Measurements from ENCODE around the gene NEUROG2.
A peak's percentile ranks its signal among the peaks of the same experiment; 100 is the strongest.
"Not testable (repeated sequence)": the region's sequence is repeated elsewhere in the genome, so short reads cannot be mapped to it uniquely, and the experiment has no call there.

NEUROG2 gene

GRCh38 chr4:112516066-112516470, at the start of gene NEUROG2:
TSS of gene NEUROG2 (minus strand) at chr4:112516180. CDS start at chr4:112515475, 705 bp downstream.
- Mint-ChIP-seq H3K27ac (no peak within 1 kb of the TSS), H3K4me1 (ENCODE audit: low read depth) (peaks cover 50% of the 10 kb centered on the region), H3K9me3 (ENCODE audit: low read depth) (peaks cover 14% of the 10 kb centered on the region), H3K36me3 (peaks cover 3% of the 10 kb centered on the region), H3K4me3 (peak within 1 kb of the TSS; percentile 92), H3K27me3 (peaks cover 75% of the 10 kb centered on the region)

GRCh38 chr4:112564706-112565270, 48.8 kb upstream of the NEUROG2 start:
- peaks cover 14% of the 10 kb centered on the region for H3K36me3 Mint-ChIP-seq
- no peaks in the 10 kb centered on the region for H3K9me3 Mint-ChIP-seq (ENCODE audit: low read depth)
- H3K4me3 Mint-ChIP-seq, result no peak overlapping the region
- H3K27me3 Mint-ChIP-seq, result no peaks in the 10 kb centered on the region
- no peak overlapping the region for H3K27ac Mint-ChIP-seq
- no peaks in the 10 kb centered on the region for H3K4me1 Mint-ChIP-seq (ENCODE audit: low read depth)

GRCh38 chr4:112563431-112564200, 47.6 kb upstream of the NEUROG2 start:
- H3K4me1 Mint-ChIP-seq (ENCODE audit: low read depth), result no peaks in the 10 kb centered on the region
- H3K27ac Mint-ChIP-seq, result no peak overlapping the region
- peaks cover 18% of the 10 kb centered on the region for H3K36me3 Mint-ChIP-seq
- no peaks in the 10 kb centered on the region for H3K27me3 Mint-ChIP-seq
- H3K4me3 Mint-ChIP-seq, result no peak overlapping the region
- no peaks in the 10 kb centered on the region for H3K9me3 Mint-ChIP-seq (ENCODE audit: low read depth)

- Mint-ChIP-seq H3K4me1 (ENCODE audit: low read depth) (no peaks in the 10 kb centered on the region), H3K9me3 (ENCODE audit: low read depth) (no peaks in the 10 kb centered on the region), H3K36me3 (peaks cover 18% of the 10 kb centered on the region), H3K27me3 (no peaks in the 10 kb centered on the region), H3K4me3 (no peak overlapping the region), H3K27ac (no peak overlapping the region)
Measured at GRCh38 chr4:112562254-112562879, 46.4 kb upstream of the NEUROG2 start.

GRCh38 chr4:112560084-112560483, 44.1 kb upstream of the NEUROG2 start:
- Mint-ChIP-seq H3K4me3 (no peak overlapping the region), H3K27me3 (no peaks in the 10 kb centered on the region), H3K36me3 (peaks cover 20% of the 10 kb centered on the region), H3K27ac (no peak overlapping the region), H3K4me1 (ENCODE audit: low read depth) (no peaks in the 10 kb centered on the region), H3K9me3 (ENCODE audit: low read depth) (no peaks in the 10 kb centered on the region)

- no peak overlapping the region for H3K27ac Mint-ChIP-seq
- H3K27me3 Mint-ChIP-seq, result no peaks in the 10 kb centered on the region
- no peaks in the 10 kb centered on the region for H3K9me3 Mint-ChIP-seq (ENCODE audit: low read depth)
- no peak overlapping the region for H3K4me3 Mint-ChIP-seq
- H3K36me3 Mint-ChIP-seq, result peaks cover 25% of the 10 kb centered on the region
- no peaks in the 10 kb centered on the region for H3K4me1 Mint-ChIP-seq (ENCODE audit: low read depth)
Measured at GRCh38 chr4:112559053-112559452, 43.1 kb upstream of the NEUROG2 start.

GRCh38 chr4:112557676-112558411, 41.9 kb upstream of the NEUROG2 start:
- H3K9me3 Mint-ChIP-seq (ENCODE audit: low read depth), result no peaks in the 10 kb centered on the region
- no peaks in the 10 kb centered on the region for H3K27me3 Mint-ChIP-seq
- no peak overlapping the region for H3K27ac Mint-ChIP-seq
- H3K4me1 Mint-ChIP-seq (ENCODE audit: low read depth), result no peaks in the 10 kb centered on the region
- H3K4me3 Mint-ChIP-seq, result no peak overlapping the region
- peaks cover 25% of the 10 kb centered on the region for H3K36me3 Mint-ChIP-seq

GRCh38 chr4:112554271-112554670, 38.3 kb upstream of the NEUROG2 start:
- not testable (repeated sequence) for H3K4me1 Mint-ChIP-seq (ENCODE audit: low read depth); H3K4me3 Mint-ChIP-seq; H3K36me3 Mint-ChIP-seq; H3K9me3 Mint-ChIP-seq (ENCODE audit: low read depth); H3K27ac Mint-ChIP-seq; H3K27me3 Mint-ChIP-seq

- no peak overlapping the region for H3K4me3 Mint-ChIP-seq
- H3K27ac Mint-ChIP-seq, result no peak overlapping the region
- H3K36me3 Mint-ChIP-seq, result peaks cover 7% of the 10 kb centered on the region
- no peaks in the 10 kb centered on the region for H3K4me1 Mint-ChIP-seq (ENCODE audit: low read depth)
- no peaks in the 10 kb centered on the region for H3K27me3 Mint-ChIP-seq
- no peaks in the 10 kb centered on the region for H3K9me3 Mint-ChIP-seq (ENCODE audit: low read depth)
Measured at GRCh38 chr4:112552668-112553067, 36.7 kb upstream of the NEUROG2 start.

- H3K9me3 Mint-ChIP-seq (ENCODE audit: low read depth), result no peaks in the 10 kb centered on the region
- peaks cover 7% of the 10 kb centered on the region for H3K36me3 Mint-ChIP-seq
- no peaks in the 10 kb centered on the region for H3K4me1 Mint-ChIP-seq (ENCODE audit: low read depth)
Measured at GRCh38 chr4:112550728-112551127, 34.7 kb upstream of the NEUROG2 start.

GRCh38 chr4:112546476-112546875, 30.5 kb upstream of the NEUROG2 start:
- H3K36me3 Mint-ChIP-seq, result peaks cover 3% of the 10 kb centered on the region
- H3K27me3 Mint-ChIP-seq, result no peaks in the 10 kb centered on the region
- no peak overlapping the region for H3K4me3 Mint-ChIP-seq
- H3K9me3 Mint-ChIP-seq (ENCODE audit: low read depth), result no peaks in the 10 kb centered on the region
- no peaks in the 10 kb centered on the region for H3K4me1 Mint-ChIP-seq (ENCODE audit: low read depth)
- H3K27ac Mint-ChIP-seq, result no peak overlapping the region

More at GRCh38 chr4:112550728-112551127, 34.7 kb upstream of the NEUROG2 start:
- Mint-ChIP-seq H3K4me3 (no peak overlapping the region), H3K27me3 (no peaks in the 10 kb centered on the region), H3K27ac (no peak overlapping the region)

GRCh38 chr4:112545346-112545745, 29.4 kb upstream of the NEUROG2 start:
- Mint-ChIP-seq H3K27ac (no peak overlapping the region), H3K27me3 (no peaks in the 10 kb centered on the region), H3K4me1 (ENCODE audit: low read depth) (no peaks in the 10 kb centered on the region), H3K9me3 (ENCODE audit: low read depth) (no peaks in the 10 kb centered on the region), H3K36me3 (peaks cover 3% of the 10 kb centered on the region), H3K4me3 (no peak overlapping the region)

- Mint-ChIP-seq H3K27ac (no peak overlapping the region), H3K9me3 (ENCODE audit: low read depth) (no peaks in the 10 kb centered on the region), H3K27me3 (no peaks in the 10 kb centered on the region), H3K4me3 (no peak overlapping the region), H3K4me1 (ENCODE audit: low read depth) (no peaks in the 10 kb centered on the region), H3K36me3 (peaks cover 6% of the 10 kb centered on the region)
Measured at GRCh38 chr4:112540695-112541094, 24.7 kb upstream of the NEUROG2 start.

GRCh38 chr4:112536123-112536522, 20.1 kb upstream of the NEUROG2 start:
- Mint-ChIP-seq H3K4me1 (ENCODE audit: low read depth) (no peaks in the 10 kb centered on the region), H3K9me3 (ENCODE audit: low read depth) (no peaks in the 10 kb centered on the region), H3K4me3 (no peak overlapping the region), H3K27me3 (peaks cover 10% of the 10 kb centered on the region), H3K27ac (no peak overlapping the region), H3K36me3 (peaks cover 3% of the 10 kb centered on the region)

- H3K27ac Mint-ChIP-seq, result no peak overlapping the region
- H3K27me3 Mint-ChIP-seq, result peaks cover 25% of the 10 kb centered on the region
- H3K4me3 Mint-ChIP-seq, result no peak overlapping the region
- no peaks in the 10 kb centered on the region for H3K9me3 Mint-ChIP-seq (ENCODE audit: low read depth)
- H3K36me3 Mint-ChIP-seq, result no peaks in the 10 kb centered on the region
- no peaks in the 10 kb centered on the region for H3K4me1 Mint-ChIP-seq (ENCODE audit: low read depth)
Measured at GRCh38 chr4:112532267-112532666, 16.3 kb upstream of the NEUROG2 start.
